Central memory CD4-positive, alpha-beta T cell (primary cell): Measurements from ENCODE around the gene GAS1.

Source experiments
- DNase-seq: peaks from one replicate; pipeline ENCODE4 v3.0.0; 2022
- total RNA-seq, 3 experiments: gene quantifications; one replicate each; lab custom pipeline; 2026; lab: John Stamatoyannopoulos, UW

Gene GAS1, protein sequence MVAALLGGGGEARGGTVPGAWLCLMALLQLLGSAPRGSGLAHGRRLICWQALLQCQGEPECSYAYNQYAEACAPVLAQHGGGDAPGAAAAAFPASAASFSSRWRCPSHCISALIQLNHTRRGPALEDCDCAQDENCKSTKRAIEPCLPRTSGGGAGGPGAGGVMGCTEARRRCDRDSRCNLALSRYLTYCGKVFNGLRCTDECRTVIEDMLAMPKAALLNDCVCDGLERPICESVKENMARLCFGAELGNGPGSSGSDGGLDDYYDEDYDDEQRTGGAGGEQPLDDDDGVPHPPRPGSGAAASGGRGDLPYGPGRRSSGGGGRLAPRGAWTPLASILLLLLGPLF
- total RNA-seq: 0.18 to 0.96 (median 0.71) reads per million in 3 experiments

DNA sequence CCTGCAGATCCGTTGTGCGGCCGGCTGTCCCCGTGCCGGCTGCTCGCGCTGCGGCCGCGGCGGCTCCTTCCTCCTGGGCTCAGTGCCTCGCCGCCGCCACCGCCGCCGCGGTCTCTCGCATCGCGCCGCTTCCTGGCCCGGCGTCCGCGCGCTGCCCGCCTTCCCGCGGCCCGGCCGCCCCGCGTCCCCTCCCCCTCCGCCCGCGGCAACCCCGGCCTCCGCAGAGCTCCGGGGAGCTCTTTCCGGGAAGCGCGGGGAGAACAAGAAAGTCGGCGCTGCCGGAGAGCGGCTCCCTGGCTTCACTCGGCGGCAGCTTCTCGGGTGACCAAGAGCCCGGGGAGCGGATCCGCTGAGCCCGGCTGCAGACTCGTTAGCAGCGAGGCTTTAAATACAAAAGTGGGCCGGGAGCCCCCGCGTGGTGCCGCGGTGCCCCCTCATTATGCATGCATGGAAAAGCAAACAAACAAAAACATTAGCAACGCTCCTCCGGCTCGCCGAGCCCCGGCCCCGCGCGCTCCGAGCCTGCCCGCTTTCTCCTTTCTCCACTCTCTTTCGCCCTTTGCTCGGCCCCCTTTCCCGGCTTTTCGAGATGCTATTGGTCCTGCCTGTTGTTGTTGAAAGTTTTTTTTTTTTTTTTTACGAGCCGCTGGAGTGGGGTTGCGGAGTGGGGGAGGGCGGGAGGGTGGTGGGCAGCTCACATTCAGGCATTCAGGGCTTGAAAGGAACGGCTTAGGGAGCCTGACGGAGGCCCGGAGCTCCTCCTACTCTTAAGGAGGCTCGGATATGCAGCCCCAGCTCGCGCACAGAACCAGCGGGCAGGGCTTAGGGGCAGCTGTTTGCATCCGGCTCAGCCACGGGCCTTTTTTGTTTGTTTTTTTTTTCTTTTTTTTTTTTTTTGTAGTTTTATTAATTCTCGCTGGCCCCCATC, at the start of gene GAS1:
TSS of gene GAS1 (minus strand) at position 361 of the 928 bp plus-strand sequence. CDS start 727 bp downstream, outside the sequence.
- peak; percentile 62 for DNase-seq

DNA sequence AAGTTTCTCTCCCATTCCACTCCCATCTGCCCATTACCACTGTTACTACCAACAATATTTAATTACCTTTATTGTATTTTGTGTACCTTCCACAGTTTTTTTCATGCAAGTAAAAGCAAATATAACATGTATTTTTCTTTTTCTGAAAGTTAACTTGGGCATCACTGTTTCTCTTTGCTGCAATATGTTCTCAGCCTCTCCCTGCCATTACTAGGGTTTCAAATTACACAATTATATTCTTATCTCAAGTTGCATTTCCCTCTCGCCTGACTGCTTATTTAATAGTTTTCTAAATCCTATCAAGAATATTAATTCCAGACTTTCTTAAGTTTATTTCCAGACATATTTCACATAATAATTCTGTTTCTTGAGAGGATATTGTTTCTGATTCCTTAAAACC, 46.9 kb upstream of the GAS1 start:
- no peak for DNase-seq

DNA sequence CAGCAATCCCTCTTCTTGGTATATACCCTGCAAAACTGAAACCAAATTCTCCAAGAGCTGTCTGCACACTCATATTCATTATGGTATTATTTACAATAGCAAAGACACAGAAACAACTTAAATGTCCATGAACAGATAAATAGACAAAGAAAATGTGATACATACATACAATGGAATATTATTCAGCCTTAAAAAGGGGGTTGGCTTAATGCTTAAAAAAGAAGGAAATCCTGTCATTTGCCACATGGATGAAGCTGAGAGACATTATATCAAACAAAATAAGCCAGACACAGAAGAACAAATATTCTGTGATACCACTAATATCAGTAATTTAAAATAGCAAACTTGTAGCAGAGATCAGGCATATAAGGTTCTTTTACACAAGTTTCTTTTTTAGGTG, 46.5 kb upstream of the GAS1 start:
- DNase-seq: no peak

- DNase-seq: no peak
These were observed 43.8 kb upstream of the GAS1 start for GRCh38 chr9:86991077-86991476.

- DNase-seq: no peak
These were observed 43.0 kb upstream of the GAS1 start for GRCh38 chr9:86990290-86990689.

DNA sequence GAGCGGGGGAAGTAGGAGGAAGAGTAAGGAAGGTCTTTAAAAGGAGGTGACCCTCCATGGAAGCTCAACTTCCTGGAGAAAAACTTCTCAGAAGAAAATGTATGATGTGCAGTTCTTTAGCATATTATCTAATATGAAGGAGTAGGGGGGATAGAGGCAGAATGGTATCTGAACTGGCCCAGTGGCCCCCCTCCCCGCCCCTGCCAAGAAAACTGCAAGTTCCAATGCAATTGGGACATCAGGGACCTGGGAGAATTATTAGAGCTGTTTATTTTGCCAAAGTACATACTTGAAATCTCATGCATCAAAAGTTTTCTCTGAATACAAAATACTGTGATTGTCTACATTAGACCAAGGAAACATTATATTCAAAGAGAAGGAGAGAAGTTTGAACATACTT, 40.6 kb upstream of the GAS1 start:
- no peak for DNase-seq

DNA sequence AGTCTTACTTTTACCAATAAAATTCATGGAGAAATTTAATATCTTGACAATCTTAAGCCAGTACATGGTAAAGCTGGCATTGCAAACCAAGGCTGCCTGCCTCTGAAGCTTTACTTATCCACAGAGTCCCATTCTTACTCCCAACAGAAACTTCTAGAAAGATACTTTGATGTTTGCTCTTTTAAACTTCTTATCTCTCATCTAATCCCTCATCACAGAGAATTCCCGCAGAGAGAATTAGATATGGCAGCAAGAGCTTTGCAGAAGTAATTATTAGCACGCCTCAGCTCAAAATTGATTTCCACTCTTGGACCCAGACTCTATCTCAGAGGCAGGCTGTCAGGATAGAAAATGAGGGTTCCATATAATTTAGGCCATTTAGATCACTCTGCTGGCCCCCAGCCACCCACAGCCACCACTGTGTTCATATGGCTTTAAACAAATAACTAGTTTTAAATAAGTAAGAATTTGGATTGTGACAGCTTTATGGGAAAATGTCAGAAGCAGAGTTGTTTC, 37.9 kb upstream of the GAS1 start:
- DNase-seq: no peak

DNA sequence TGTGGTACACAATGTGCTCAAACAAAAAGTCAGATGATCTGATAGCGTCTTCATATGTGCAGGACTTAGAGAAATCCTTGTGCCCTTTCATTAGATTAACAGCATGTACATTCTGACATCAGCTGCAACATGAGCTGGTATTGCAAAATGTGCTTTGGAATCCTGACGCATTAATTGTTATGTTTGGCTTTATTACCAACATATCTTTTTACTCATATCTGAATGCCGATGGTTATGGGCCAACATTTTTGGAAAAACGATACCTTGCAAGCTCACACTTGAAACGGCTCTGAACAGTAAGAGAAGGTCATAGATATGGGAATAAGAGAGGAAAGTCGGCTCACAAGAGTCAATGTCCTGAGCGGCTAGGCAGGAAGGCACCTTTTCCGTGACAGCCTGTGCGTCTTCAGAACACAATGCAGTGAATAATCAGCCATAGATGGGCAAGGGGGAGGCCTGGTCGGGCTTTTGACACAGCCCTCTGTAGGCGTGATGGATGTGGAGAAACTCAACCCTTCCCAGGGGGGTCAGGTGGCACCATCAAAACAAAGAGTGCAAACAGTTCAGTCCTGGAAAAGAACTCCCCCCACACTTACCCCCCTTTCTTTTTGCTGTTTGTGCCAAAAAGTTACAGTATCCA, 36.4 kb upstream of the GAS1 start:
- no peak for DNase-seq

GRCh38 chr9:86983249-86983619, 35.9 kb upstream of the GAS1 start:
- no peak for DNase-seq

DNA sequence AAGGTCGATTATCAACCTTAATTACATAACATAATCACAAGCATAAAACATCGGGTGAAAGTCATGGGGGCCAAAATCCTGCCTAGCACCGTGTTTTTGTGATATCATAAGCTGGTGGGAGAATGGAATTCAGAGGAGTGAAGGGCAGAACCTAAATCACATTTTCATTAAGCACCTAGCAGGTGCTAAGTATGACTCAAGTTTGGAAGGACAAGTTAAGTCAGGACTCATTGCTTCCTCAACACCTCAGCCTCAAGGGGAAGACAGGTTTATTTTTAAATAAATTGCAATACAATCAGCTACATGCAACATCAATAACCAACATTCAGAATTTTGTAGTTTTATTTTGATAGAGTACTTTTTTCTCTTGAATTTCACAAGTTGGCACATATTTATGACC, 33.5 kb upstream of the GAS1 start:
- no peak for DNase-seq

DNA sequence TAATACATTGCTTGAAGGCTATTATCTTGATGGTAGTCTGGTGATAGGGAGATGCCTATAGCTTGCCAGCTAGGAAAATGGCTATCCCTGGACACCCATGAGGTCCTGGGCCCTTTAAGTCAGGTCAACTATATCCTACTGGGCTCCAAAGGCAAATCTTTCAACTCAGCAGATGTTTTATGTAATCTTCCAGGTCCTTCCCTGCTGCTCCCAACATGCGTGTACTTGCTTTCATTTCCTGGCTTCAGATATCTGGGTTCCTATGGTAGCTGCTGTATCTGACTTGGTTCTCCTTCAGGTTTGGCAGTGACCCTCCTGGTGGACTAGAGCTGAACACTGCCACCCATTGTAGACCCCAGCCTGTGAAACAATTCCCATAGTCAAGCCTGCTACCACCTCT, 32.4 kb upstream of the GAS1 start:
- no peak for DNase-seq

- no peak for DNase-seq
These were observed 31.7 kb upstream of the GAS1 start for GRCh38 chr9:86978922-86979474.

DNA sequence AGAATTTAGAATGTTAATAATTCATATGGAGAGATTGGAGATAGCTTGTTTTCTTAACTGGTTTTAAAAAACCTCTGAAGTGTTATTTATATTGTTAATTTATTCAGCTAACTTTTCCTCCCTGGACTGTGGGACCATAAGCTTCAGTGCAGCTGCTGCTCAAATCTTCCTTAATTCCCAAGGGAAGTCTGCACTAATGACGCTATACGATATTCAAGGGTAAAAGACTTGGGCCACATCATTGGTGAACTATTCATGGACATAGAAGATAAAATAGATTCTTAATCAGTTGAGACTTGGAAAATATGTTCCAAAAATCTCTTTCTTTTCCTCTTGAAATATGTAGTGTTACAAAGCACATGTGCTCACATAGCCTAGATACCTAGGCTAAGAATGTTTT, 31.1 kb upstream of the GAS1 start:
- no peak for DNase-seq

GRCh38 chr9:86977205-86977835, 30.0 kb upstream of the GAS1 start:
- DNase-seq: no peak

- DNase-seq: no peak
These were observed 28.3 kb upstream of the GAS1 start for GRCh38 chr9:86975606-86976005.

GRCh38 chr9:86975036-86975435, 27.7 kb upstream of the GAS1 start:
- DNase-seq: no peak

DNA sequence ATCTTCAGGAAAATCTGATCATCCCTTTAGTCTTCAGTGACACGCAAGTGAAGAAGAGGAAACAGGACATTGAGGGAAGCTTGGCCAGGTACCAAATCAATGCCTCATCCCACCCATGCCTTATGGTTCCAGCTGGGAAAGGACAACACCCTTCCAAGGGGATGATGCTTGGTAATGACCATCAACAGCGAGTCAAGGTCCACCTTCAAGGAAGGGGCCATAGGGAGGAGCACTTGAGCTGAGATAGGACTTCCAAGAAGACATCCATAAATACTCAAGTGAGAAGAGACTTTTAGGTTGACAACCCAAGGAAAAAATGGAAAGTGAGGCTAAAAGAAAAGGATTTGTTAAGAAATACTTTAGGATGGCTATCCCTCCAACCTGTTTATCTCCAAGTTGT, 27.1 kb upstream of the GAS1 start:
- DNase-seq: no peak

DNA sequence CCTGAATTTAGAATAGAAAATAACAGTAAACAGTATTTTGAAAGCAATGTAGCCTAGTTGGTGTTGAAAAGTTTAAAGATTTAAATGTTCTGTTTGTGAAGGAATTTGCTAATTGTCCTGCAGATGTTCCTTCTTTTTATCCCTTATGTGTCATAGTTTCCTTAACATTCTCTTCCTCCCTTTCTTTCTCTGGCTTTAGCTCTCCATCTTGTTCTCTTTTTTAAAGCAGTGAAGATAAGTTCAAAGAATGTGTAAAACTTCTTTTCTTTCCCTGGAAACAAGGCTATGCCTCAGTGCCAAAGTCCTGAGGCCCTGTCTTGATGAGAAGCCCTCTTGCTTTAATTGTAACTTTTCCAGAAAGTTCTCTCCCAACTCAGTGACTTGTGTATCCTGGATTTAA, 24.4 kb upstream of the GAS1 start:
- DNase-seq: no peak

GRCh38 chr9:86968258-86968920, 21.1 kb upstream of the GAS1 start:
- no peak for DNase-seq

DNA sequence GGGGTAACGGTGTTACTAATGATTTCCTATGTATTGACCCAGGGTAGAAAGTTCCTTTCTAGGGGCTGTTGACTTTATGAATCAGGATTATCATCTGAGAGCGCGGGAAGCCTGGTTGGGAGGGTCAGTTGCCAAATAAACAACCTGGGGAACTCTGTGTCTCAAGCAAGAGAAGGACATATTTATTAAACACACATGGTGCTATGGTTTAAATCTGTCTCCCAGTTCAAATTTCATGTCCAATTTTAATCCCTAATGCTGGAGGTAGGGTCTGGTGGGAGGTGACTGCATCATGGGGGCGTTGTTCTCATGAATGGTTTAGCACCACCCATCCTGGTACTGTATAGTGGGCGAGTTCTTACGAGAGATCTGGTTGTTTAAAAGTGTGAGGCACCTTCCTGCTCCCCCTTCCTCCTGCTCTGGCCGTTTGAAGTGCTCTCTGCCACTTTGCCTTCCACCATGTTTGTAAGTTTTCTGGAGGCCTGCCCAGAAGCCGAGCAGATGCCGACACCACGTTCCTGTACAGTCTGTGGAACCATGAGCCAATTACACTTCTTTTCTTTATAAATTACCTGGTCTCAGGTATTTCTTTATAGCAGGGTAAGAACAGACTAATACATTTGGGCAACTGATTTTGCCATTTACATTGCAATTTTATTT, 19.7 kb upstream of the GAS1 start:
- DNase-seq: no peak
